HepG2 (cell line): Measurements from ENCODE around the gene BCAS3. TPM values are rescaled to one million over a fixed set of nuclear protein-coding genes. Genes with fewer than 3 reads are reported as not detected.
A peak's percentile ranks its signal among the peaks of the same experiment; 100 is the strongest.

Experiments used
- ATAC-seq: fragments of 200-7000 bp; cut with Tn5 transposase; 3 replicates; pipeline ENCODE4 v1.9.1; 2020; ENCODE audit warnings: mild to moderate bottlenecking, moderate library complexity
- BruUV-seq: library from RNA; stranded (reverse); fragments of 400-500 nt; replicated peaks from 2 replicates; lab custom pipeline; 2021; lab: Mats Ljungman, UMichigan
- CTCF ChIA-PET: fragments of 300-600 bp; formaldehyde crosslinking; extraction: SDS; loops from one replicate; lab custom pipeline; 2021; ENCODE audit warnings: low total read pairs, inconsistent platforms, low intra/inter-chr PET ratio; lab: Yijun Ruan, JAX
- POLR2A ChIA-PET: fragments of 350-600 bp; sonication (Branson Sonifier 250); formaldehyde crosslinking; loops from one replicate; lab custom pipeline; 2020; ENCODE audit warnings: antibody characterized with exemption, inconsistent platforms; lab: Yijun Ruan, JAX
- DNase-seq: peaks from one replicate; pipeline ENCODE4 v3.0.0-alpha.2; 2015; ENCODE audit warnings: low spot score
- FAIRE-seq: peaks from 3 replicates; lab custom pipeline; 2011; peaks lifted over from hg19 to GRCh38; lab: Jason Lieb, UNC
- H2AFZ ChIP-seq: one replicate; pipeline ENCODE4 v1.6.1; 2011; ENCODE audit warnings: low read length, inconsistent platforms
- H3K27ac ChIP-seq: fragments of 300-600 bp; 3 replicates; pipeline ENCODE4 v1.8.0; 2011; ENCODE audit warnings: mixed run types, mild to moderate bottlenecking, mixed read lengths, low read length, inconsistent platforms; ENCODE audit not compliant: insufficient read depth; ENCODE audit errors: extremely low read length
- H3K27me3 ChIP-seq, 2 experiments: fragments of 200-600 bp in 1 of 2; 2 replicates in 1 of 2; 3 replicates in 1 of 2; pipeline versions ENCODE4 v1.6.0 to v1.8.0; 2011; ENCODE audit warnings: low read length in 2 of 2, mild to moderate bottlenecking in 2 of 2, moderate library complexity in 2 of 2, inconsistent platforms in 1 of 2; ENCODE audit not compliant: insufficient read depth in 2 of 2, control insufficient read depth in 1 of 2
- H3K36me3 ChIP-seq, 2 experiments: fragments of 200-600 bp in 1 of 2; replicated peaks in 1 of 2; 2 replicates in 1 of 2; 3 replicates in 1 of 2; pipeline versions ENCODE4 v1.5.1 to v1.8.0; 2011; ENCODE audit warnings: low read length in 2 of 2, inconsistent platforms in 1 of 2; ENCODE audit not compliant: insufficient read depth in 2 of 2, control insufficient read depth in 1 of 2
- H3K4me1 ChIP-seq: 2 replicates; pipeline ENCODE4 v1.5.1; 2012; ENCODE audit warnings: low read length, inconsistent platforms; ENCODE audit not compliant: insufficient read depth
- H3K4me2 ChIP-seq: 2 replicates; pipeline ENCODE4 v1.6.0; 2011; ENCODE audit warnings: low read depth, low read length, inconsistent platforms
- H3K4me3 ChIP-seq, 3 experiments: fragments of 200-600 bp in 1 of 3; sonication (generic), shearing (Covaris generic) in 1 of 3; replicated peaks in 1 of 3; 2 replicates each; pipeline ENCODE4 v1.5.1; 2011 to 2016; ENCODE audit warnings: low read length in 3 of 3, inconsistent platforms in 2 of 3, low read depth in 2 of 3, mild to moderate bottlenecking in 2 of 3, control low read depth in 1 of 3, mixed read lengths in 1 of 3; ENCODE audit not compliant: insufficient read depth in 1 of 3
- H3K79me2 ChIP-seq: one replicate; pipeline ENCODE4 v1.6.1; 2011; ENCODE audit warnings: low read length, inconsistent platforms; ENCODE audit not compliant: insufficient read depth
- H3K9ac ChIP-seq: 2 replicates; pipeline ENCODE4 v1.6.0; 2011; ENCODE audit warnings: mild to moderate bottlenecking, low read depth, low read length, inconsistent platforms; ENCODE audit not compliant: insufficient read depth
- H3K9me3 ChIP-seq: 2 replicates; pipeline ENCODE4 v1.5.1; 2012; ENCODE audit warnings: mild to moderate bottlenecking, low read length
- H4K20me1 ChIP-seq: 2 replicates; pipeline ENCODE4 v1.6.0; 2011; ENCODE audit warnings: inconsistent platforms, mild to moderate bottlenecking, low read length, moderate library complexity; ENCODE audit not compliant: insufficient read depth
- ATF2 ChIP-seq: sonication (generic); formaldehyde crosslinking; IDR thresholded peaks from 2 replicates; pipeline ENCODE4 v1.4.0; 2020; ENCODE audit warnings: missing genetic modification reagents
- FOXC1 ChIP-seq: sonication (generic); formaldehyde crosslinking; IDR thresholded peaks from 2 replicates; pipeline ENCODE4 v1.8.0; 2022; ENCODE audit warnings: mild to moderate bottlenecking, missing genetic modification reagents, borderline replicate concordance
- HNF1A ChIP-seq, 2 experiments: sonication (generic) in 1 of 2; formaldehyde crosslinking in 1 of 2; IDR thresholded peaks; 2 replicates each; pipeline versions ENCODE4 v1.4.0 to v1.6.1; 2016 to 2020; ENCODE audit warnings: borderline replicate concordance in 1 of 2, low read depth in 1 of 2, mild to moderate bottlenecking in 1 of 2, missing genetic modification reagents in 1 of 2
- HNRNPUL1 ChIP-seq: fragments of 200-400 bp; formaldehyde crosslinking; IDR thresholded peaks from 2 replicates; pipeline ENCODE4 v1.6.1; 2017; ENCODE audit warnings: low read depth, mild to moderate bottlenecking, low read length, moderate library complexity
- MED8 ChIP-seq: sonication (generic); formaldehyde crosslinking; IDR thresholded peaks from 2 replicates; pipeline ENCODE4 v1.8.1; 2023; ENCODE audit warnings: mild to moderate bottlenecking, missing genetic modification reagents; ENCODE audit not compliant: insufficient replicate concordance
- TIGD3 ChIP-seq: sonication (generic); formaldehyde crosslinking; IDR thresholded peaks from 2 replicates; pipeline ENCODE4 v1.5.1; 2020; ENCODE audit warnings: mild to moderate bottlenecking, missing genetic modification reagents, borderline replicate concordance
- ZNF12 ChIP-seq: sonication (generic); formaldehyde crosslinking; IDR thresholded peaks from 2 replicates; pipeline ENCODE4 v1.5.0; 2020; ENCODE audit warnings: missing genetic modification reagents
- ZNF143 ChIP-seq: sonication (generic); formaldehyde crosslinking; IDR thresholded peaks from 2 replicates; pipeline ENCODE4 v1.4.0; 2020; ENCODE audit warnings: missing genetic modification reagents
- ZNF160 ChIP-seq: sonication (generic); formaldehyde crosslinking; IDR thresholded peaks from 2 replicates; pipeline ENCODE4 v1.8.0; 2022; ENCODE audit warnings: mild to moderate bottlenecking, inconsistent platforms, missing genetic modification reagents
- ZNF703 ChIP-seq: sonication (generic); formaldehyde crosslinking; IDR thresholded peaks from 2 replicates; pipeline ENCODE4 v1.5.1; 2020; ENCODE audit warnings: missing genetic modification reagents, mild to moderate bottlenecking, moderate library complexity, borderline replicate concordance
- ZNF713 ChIP-seq: sonication (generic); formaldehyde crosslinking; IDR thresholded peaks from 2 replicates; pipeline ENCODE4 v1.4.0; 2020; ENCODE audit warnings: mild to moderate bottlenecking, missing genetic modification reagents
- ZNF788 ChIP-seq: sonication (generic); formaldehyde crosslinking; IDR thresholded peaks from 2 replicates; pipeline ENCODE4 v1.5.0; 2020; ENCODE audit warnings: mild to moderate bottlenecking, missing genetic modification reagents, borderline replicate concordance
- ZNF816 ChIP-seq: sonication (generic); formaldehyde crosslinking; IDR thresholded peaks from 2 replicates; pipeline ENCODE4 v1.8.0; 2022; ENCODE audit warnings: missing genetic modification reagents, mild to moderate bottlenecking, borderline replicate concordance
- ZNF891 ChIP-seq: sonication (generic); formaldehyde crosslinking; IDR thresholded peaks from 2 replicates; pipeline ENCODE4 v1.5.0; 2020; ENCODE audit warnings: mild to moderate bottlenecking, missing genetic modification reagents
- WGBS: methylation state at CpG from one replicate; pipeline ENCODE4 v1.1.6; 2017; ENCODE audit warnings: low lambda C conversion rate; 5-methylcytosine and 5-hydroxymethylcytosine counted together
- in situ Hi-C: cut with HindIII; loops from 2 replicates; pipeline ENCODE4 v1.10.0; 2017; ENCODE audit warnings: low pct_unique_long_range_greater_than_20kb; ENCODE audit not compliant: extremely low pct_ligation_motif_present
- intact Hi-C: fragments of 100-400 bp; cut with micrococcal nuclease; formaldehyde crosslinking; loops from one replicate; pipeline ENCODE4 v1.10.0; 2022; ENCODE audit not compliant: unreplicated experiment
- polyA plus RNA-seq, 8 experiments: library from polyadenylated mRNA; depleted of rRNA in 3 of 8; stranded (reverse) in 7 of 8; unstranded in 1 of 8; fragments of >200 nt; fragmentation: Illumina TruSeq in 4 of 8; extraction: Trizol in 4 of 8; gene quantifications; 2 replicates each; pipeline versions ENCODE4 v1.2.1 to v1.2.3, GENCODE V29; 2011 to 2016; ENCODE audit warnings: low read depth in 4 of 8, missing spikeins in 1 of 8, mixed read lengths in 1 of 8; ENCODE audit not compliant: insufficient read depth in 1 of 8
- total RNA-seq, 5 experiments: library from RNA; depleted of rRNA; stranded (reverse); fragments of >200 nt; fragmentation: Illumina TruSeq; extraction: Trizol; gene quantifications; 2 replicates each; pipeline ENCODE4 v1.2.3, GENCODE V29; 2016; ENCODE audit warnings: low read depth in 1 of 5

BCAS3 gene
- total and polyA plus RNA-seq, 2 of the 13 experiments (the other 11 are each of a cell fraction or from before 2014, with no cell fraction given): 10.7 to 11.2 TPM

GRCh38 chr17:61076621-61077031, 399.0 kb downstream of the BCAS3 start:
- peak; percentile 39 for DNase-seq
- intact Hi-C loops (no loop called here), in situ Hi-C loops (no loop called here)
- no peak overlapping the region for H3K4me3 ChIP-seq
- TF ChIP-seq ZNF160 (CRISPR knock-in tag): no peak
- TF ChIP-seq ZNF703 (CRISPR knock-in tag): no peak
- TF ChIP-seq ATF2: no peak
- no peak for TF ChIP-seq ZNF143 (CRISPR knock-in tag)
- TF ChIP-seq HNF1A (IDR thresholded peaks at IDR 0.05; ENCODE audit: low read depth): no peak
- TF ChIP-seq HNF1A (CRISPR knock-in tag; IDR thresholded peaks at IDR 0.05; ENCODE audit: borderline replicate concordance): no peak
- no peak for TF ChIP-seq ZNF891 (CRISPR knock-in tag)
- TF ChIP-seq MED8 (CRISPR knock-in tag): no peak
- no peak for TF ChIP-seq ZNF816
- no peak for TF ChIP-seq TIGD3 (CRISPR knock-in tag)
- no peak for TF ChIP-seq FOXC1
- TF ChIP-seq HNRNPUL1: no peak
- no peak for TF ChIP-seq ZNF713 (CRISPR knock-in tag)
- TF ChIP-seq ZNF788 (CRISPR knock-in tag): no peak
- TF ChIP-seq ZNF12 (CRISPR knock-in tag): no peak
- no peaks in the 10 kb centered on the region for H3K79me2 ChIP-seq
- no peaks in the 10 kb centered on the region for H4K20me1 ChIP-seq
- no peak for ATAC-seq
- H3K9ac ChIP-seq: no peak overlapping the region
- no peaks in the 10 kb centered on the region for H3K27me3 ChIP-seq
- ChIA-PET POLR2A (no interaction called here), CTCF (interaction anchor here (0.6 kb wide), 1 partner anchor 814 kb away, joined by 3 read pairs; no protein-coding TSS in a partner anchor)
- 86% methylated on average over 3 of the region's 3 CpGs for WGBS
- no peak overlapping the region for H2AFZ ChIP-seq
- H3K27ac ChIP-seq: no peak overlapping the region
- H3K4me1 ChIP-seq: peaks cover 9% of the 10 kb centered on the region
- no peaks in the 10 kb centered on the region for H3K36me3 ChIP-seq
- no peaks in the 10 kb centered on the region for H3K9me3 ChIP-seq
- no peak overlapping the region for H3K4me2 ChIP-seq
- BruUV-seq: no TSS peak
- FAIRE-seq: no peak
